GM12801 (cell line): ENCODE results near the gene KCNN2.

Experiments used
- TF ChIP-seq, protein P1 (sequence below): IDR thresholded peaks from one replicate; pipeline ENCODE4 v1.5.1; 2011; ENCODE audit warnings: control low read depth; ENCODE audit not compliant: insufficient read length; ENCODE audit errors: extremely low read depth

Gene KCNN2

DNA sequence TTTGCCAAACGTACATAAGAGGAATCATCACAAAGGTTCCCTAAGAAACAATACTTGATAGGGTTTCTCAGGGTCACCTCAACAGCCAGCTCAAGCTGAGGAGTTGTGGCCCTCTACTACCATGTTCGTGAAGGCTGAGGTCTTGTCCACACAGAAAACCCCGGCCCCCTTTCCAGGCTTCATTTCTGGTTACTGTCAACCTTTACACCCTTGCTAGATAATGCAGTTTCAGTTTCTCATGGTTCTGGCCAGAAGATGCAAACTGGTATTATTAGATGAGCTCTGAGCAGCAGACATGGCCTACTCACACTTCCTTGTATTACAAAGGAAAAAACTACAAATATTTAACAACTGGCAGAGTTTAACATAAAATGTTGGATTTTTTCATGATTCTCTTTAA is 22.8 kb upstream of the KCNN2 start:
- TF ChIP-seq, protein P1, sequence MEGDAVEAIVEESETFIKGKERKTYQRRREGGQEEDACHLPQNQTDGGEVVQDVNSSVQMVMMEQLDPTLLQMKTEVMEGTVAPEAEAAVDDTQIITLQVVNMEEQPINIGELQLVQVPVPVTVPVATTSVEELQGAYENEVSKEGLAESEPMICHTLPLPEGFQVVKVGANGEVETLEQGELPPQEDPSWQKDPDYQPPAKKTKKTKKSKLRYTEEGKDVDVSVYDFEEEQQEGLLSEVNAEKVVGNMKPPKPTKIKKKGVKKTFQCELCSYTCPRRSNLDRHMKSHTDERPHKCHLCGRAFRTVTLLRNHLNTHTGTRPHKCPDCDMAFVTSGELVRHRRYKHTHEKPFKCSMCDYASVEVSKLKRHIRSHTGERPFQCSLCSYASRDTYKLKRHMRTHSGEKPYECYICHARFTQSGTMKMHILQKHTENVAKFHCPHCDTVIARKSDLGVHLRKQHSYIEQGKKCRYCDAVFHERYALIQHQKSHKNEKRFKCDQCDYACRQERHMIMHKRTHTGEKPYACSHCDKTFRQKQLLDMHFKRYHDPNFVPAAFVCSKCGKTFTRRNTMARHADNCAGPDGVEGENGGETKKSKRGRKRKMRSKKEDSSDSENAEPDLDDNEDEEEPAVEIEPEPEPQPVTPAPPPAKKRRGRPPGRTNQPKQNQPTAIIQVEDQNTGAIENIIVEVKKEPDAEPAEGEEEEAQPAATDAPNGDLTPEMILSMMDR = no peak

DNA sequence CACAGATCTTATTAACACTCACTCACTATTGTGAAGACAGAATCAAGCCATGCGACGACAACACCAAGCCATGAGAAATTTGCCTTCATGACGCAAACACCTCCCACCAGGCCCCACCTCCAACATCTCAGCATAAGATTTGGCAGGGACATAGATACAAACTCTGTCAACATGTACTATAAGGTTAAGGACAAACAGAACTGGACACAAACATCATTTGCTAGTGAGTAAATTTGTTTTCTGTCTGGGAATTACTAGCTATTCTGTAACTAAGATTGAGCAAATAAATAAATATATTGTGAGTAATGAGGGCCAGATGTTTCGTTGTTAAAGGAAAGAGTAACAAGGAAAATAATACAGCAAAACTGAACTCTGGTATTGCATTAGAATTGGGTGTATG is 15.7 kb upstream of the KCNN2 start:
- TF ChIP-seq, protein P1 = no peak

DNA sequence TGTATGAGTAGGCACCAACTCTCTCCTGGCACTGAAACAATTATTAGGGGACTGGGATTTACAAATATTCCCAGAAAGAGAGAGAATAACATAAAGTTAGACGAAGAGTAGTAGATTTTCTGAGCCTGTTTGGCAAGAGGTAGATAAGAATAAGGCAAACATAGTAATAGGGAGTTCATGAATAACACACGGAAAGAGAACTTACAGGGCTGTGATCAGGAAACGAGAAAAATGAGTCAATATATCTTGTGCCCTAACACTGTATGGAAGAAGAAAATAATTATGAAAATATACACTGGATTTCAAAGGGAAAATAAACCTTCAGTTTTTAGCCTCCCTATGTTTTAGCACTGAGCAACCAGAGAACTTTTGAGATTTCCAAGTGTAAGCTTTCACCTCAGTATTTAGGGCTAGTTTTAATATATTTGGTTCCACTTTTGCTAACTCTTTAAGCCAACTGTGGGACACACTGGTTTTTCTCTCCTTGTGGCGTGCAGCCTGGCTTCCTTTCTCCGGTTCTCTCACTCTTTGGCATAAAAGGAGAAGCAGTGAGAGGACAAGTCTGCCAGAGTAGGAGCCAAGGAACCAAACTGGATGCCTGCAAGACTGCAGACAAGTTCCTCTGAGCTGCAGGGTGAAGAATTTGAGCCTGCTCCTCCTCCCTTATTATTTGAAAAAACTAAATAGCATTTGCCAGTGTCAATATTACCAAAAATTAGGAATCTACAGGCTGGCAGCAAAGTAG is 6.6 kb upstream of the KCNN2 start:
- TF ChIP-seq, protein P1 = no peak

DNA sequence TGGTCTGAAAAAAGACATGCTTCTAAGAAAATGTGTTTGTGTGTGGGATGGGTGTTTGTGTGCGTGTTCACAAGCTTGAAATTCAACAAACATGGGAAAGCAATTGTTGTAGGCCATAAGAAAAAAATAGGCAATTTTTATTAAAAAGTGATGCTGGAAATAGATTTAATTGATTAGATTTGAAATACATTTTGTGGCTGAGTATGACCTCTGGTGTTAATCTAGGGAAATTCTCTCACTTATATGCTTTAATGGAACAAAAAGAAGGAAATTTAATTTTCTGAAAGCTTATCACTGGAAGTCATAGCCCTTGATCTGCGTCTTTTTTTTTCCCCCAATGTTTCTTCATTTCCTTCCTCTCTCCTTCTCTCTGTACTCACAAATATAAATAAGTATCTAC is 3.5 kb upstream of the KCNN2 start:
- TF ChIP-seq, protein P1 = no peak

DNA sequence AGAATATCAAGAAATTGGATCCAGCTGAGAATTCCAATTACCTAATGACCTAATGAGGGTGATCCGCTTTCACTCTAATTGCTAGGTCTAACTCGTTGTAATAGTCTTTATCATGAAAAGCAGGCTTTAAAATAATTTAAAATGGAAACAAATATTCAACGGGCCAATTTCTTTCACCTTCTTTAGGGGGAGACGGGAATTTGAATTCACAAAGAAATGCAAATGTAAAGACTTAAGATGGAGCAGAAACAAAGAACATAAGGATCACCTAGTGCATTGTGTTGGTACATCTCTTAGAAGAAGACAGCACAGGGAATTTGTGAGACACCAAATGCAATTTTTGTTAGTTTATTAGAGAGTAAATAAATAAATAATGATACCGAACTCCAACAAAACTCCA is 1.5 kb upstream of the KCNN2 start:
- TF ChIP-seq, protein P1 = no peak

DNA sequence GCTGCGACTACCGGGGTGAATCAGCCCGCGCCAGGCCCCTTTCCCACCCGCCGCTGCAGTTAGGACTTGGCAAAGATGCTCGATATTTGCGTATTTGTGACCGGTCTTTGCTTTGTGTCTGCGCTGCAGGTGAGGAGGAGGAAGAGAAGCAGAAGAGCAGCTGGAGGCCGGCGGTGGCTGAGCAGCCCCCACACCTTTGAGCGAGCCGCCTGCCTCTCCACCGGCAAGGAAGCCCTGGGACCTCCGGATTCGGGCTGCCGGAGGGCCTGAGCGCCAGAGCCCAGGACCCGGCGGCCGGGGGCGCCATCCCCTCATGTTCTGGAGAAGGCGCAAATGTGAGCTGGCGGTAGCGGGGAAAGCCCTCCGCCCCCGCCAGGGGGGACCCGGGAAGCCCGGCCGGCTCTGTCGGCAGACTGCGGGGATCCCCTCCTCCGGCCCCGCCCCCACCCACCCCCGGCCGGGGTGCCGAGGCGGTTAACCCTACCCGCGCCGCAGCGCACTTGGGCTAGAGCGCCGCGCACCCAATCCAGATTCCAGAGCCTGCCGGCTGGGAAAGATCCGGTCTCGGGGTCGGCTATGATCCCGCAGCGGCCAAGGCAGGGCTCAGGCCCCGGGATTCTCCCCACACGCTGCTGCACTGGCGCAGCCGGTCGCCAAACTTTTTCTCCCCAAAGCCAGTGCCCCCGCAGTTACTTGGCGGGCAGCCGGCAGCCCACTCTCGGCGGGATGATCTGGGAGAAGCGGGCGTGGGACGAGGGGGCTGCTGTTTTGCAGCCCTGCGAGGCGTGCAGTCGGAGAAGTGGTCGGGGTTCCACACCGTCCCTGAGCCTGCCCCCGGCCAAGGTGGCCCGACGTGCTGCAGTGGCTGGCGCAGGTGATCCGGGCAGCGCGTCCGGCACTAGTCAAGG is 800 bp upstream of the KCNN2 start:
- TF ChIP-seq, protein P1 = no peak

DNA sequence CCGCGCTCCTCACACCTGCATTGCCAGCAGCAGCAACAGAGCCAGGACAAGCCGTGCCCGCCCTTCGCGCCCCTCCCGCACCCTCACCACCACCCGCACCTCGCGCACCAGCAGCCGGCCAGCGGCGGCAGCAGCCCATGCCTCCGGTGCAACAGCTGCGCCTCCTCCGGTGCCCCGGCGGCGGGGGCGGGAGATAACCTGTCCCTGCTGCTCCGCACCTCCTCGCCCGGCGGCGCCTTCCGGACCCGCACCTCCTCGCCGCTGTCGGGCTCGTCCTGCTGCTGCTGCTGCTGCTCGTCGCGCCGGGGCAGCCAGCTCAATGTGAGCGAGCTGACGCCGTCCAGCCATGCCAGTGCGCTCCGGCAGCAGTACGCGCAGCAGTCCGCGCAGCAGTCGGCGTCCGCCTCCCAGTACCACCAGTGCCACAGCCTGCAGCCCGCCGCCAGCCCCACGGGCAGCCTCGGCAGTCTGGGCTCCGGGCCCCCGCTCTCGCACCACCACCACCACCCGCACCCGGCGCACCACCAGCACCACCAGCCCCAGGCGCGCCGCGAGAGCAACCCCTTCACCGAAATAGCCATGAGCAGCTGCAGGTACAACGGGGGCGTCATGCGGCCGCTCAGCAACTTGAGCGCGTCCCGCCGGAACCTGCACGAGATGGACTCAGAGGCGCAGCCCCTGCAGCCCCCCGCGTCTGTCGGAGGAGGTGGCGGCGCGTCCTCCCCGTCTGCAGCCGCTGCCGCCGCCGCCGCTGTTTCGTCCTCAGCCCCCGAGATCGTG is 517 bp downstream of the KCNN2 start:
- TF ChIP-seq, protein P1 = no peak
